ENCODE results near the gene BOLA2B.
"Not testable (repeated sequence)": the region's sequence is repeated elsewhere in the genome, so short reads cannot be mapped to it uniquely, and the experiment has no call there.

GRCh38 chr16:30199608-30200343 is 6.3 kb upstream of the BOLA2B start:
- TF ChIP-seq POLR2AphosphoS5 (IDR thresholded peaks at IDR 0.05); TAF1 (IDR thresholded peaks at IDR 0.05; ENCODE audit: low read depth); RAD21 (conservative IDR thresholded peaks at IDR 0.05); CTCF (IDR thresholded peaks at IDR 0.05; ENCODE audit: poor library complexity, severe bottlenecking): not testable (repeated sequence)

Data from neural cell (in vitro differentiated cells).